ENCODE results near the gene CCT3.

DNA sequence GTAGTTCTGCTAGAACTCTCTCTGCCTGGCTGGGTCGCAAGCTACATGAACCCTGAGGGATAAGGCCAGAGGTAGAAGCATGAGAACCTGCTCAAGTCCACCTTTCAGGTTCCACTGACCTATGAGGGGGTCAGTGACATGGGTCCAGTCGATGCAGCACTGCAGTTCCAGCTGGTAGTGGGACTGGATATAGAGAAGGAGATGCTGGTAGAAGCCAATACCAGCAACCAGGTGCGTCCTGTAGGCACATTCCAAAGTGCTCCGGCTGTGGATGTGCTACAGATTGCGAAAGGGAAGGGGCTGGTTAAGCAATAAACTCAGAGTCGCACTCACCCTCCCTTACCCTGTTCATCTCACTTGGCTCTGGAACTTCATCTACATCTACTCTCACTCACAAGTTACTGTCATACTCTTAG lies 61.1 kb downstream of the CCT3 start:
- TF ChIP-seq YY1 (IDR thresholded peaks at IDR 0.05; ENCODE audit: low read depth) (no peak), GABPA (IDR thresholded peaks at IDR 0.05; ENCODE audit: low read depth) (no peak), POLR2AphosphoS5 (IDR thresholded peaks at IDR 0.05; ENCODE audit: low read depth, low read length) (no peak), REST (IDR thresholded peaks at IDR 0.05; ENCODE audit: low read depth, low read length) (no peak), JUND (IDR thresholded peaks at IDR 0.05) (no peak), EP300 (IDR thresholded peaks at IDR 0.05; ENCODE audit: borderline replicate concordance in 1 of 2, low read depth in 1 of 2, low read length in 1 of 2) (no peak)
- TF ChIP-seq, protein P1, sequence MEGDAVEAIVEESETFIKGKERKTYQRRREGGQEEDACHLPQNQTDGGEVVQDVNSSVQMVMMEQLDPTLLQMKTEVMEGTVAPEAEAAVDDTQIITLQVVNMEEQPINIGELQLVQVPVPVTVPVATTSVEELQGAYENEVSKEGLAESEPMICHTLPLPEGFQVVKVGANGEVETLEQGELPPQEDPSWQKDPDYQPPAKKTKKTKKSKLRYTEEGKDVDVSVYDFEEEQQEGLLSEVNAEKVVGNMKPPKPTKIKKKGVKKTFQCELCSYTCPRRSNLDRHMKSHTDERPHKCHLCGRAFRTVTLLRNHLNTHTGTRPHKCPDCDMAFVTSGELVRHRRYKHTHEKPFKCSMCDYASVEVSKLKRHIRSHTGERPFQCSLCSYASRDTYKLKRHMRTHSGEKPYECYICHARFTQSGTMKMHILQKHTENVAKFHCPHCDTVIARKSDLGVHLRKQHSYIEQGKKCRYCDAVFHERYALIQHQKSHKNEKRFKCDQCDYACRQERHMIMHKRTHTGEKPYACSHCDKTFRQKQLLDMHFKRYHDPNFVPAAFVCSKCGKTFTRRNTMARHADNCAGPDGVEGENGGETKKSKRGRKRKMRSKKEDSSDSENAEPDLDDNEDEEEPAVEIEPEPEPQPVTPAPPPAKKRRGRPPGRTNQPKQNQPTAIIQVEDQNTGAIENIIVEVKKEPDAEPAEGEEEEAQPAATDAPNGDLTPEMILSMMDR (IDR thresholded peaks at IDR 0.05), result no peak
- TF ChIP-seq, protein P2, sequence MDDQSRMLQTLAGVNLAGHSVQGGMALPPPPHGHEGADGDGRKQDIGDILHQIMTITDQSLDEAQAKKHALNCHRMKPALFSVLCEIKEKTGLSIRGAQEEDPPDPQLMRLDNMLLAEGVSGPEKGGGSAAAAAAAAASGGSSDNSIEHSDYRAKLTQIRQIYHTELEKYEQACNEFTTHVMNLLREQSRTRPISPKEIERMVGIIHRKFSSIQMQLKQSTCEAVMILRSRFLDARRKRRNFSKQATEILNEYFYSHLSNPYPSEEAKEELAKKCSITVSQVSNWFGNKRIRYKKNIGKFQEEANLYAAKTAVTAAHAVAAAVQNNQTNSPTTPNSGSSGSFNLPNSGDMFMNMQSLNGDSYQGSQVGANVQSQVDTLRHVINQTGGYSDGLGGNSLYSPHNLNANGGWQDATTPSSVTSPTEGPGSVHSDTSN (IDR thresholded peaks at IDR 0.05), result no peak
- TF ChIP-seq, protein P3, sequence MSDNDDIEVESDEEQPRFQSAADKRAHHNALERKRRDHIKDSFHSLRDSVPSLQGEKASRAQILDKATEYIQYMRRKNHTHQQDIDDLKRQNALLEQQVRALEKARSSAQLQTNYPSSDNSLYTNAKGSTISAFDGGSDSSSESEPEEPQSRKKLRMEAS (IDR thresholded peaks at IDR 0.05; ENCODE audit: low read depth), result no peak
- TF ChIP-seq, protein P4, sequence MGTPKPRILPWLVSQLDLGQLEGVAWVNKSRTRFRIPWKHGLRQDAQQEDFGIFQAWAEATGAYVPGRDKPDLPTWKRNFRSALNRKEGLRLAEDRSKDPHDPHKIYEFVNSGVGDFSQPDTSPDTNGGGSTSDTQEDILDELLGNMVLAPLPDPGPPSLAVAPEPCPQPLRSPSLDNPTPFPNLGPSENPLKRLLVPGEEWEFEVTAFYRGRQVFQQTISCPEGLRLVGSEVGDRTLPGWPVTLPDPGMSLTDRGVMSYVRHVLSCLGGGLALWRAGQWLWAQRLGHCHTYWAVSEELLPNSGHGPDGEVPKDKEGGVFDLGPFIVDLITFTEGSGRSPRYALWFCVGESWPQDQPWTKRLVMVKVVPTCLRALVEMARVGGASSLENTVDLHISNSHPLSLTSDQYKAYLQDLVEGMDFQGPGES (IDR thresholded peaks at IDR 0.05; ENCODE audit: low read depth, low read length), result no peak
